H1 (cell line): Measurements from ENCODE around the gene SHCBP1L. TPM values are rescaled to one million over a fixed set of nuclear protein-coding genes. Genes with fewer than 3 reads are reported as not detected.

ENCODE experiments used
- CTCF ChIA-PET: fragments of 300-600 bp; sonication (Branson Sonifier 250); formaldehyde crosslinking; loops from one replicate; lab custom pipeline; 2021; ENCODE audit not compliant: partially characterized antibody; lab: Charles Lee
- POLR2A ChIA-PET: fragments of 300-600 bp; sonication (Branson Sonifier 250); formaldehyde crosslinking; loops from one replicate; lab custom pipeline; 2021; ENCODE audit warnings: inconsistent platforms; ENCODE audit not compliant: partially characterized antibody; lab: Charles Lee
- DNase-seq, 2 experiments: peaks; one replicate each; pipeline versions ENCODE4 v3.0.0 to v3.0.0-alpha.2; 2010 to 2022; ENCODE audit warnings: low spot score in 2 of 2, low read depth in 1 of 2, mixed read lengths in 1 of 2
- FAIRE-seq: peaks from 2 replicates; lab custom pipeline; 2011; peaks lifted over from hg19 to GRCh38; lab: Jason Lieb, UNC
- H2AFZ ChIP-seq: 2 replicates; pipeline ENCODE4 v1.8.1; 2012; ENCODE audit warnings: low read length, inconsistent platforms
- H2AK5ac ChIP-seq: 2 replicates; pipeline ENCODE4 v1.6.1; 2013; ENCODE audit warnings: low read depth, low read length
- H2BK120ac ChIP-seq: replicated peaks from 2 replicates; pipeline ENCODE3; 2013; ENCODE audit warnings: low read depth, low read length, inconsistent platforms
- H2BK12ac ChIP-seq: 2 replicates; pipeline ENCODE4 v1.6.1; 2013; ENCODE audit warnings: low read depth, low read length
- H2BK15ac ChIP-seq: 2 replicates; pipeline ENCODE4 v1.6.1; 2013; ENCODE audit warnings: low read length
- H2BK20ac ChIP-seq: 2 replicates; pipeline ENCODE4 v1.6.1; 2013; ENCODE audit warnings: low read length
- H2BK5ac ChIP-seq: 2 replicates; pipeline ENCODE4 v1.6.1; 2013; ENCODE audit warnings: low read depth, low read length
- H3K14ac ChIP-seq: 2 replicates; pipeline ENCODE4 v1.6.1; 2013; ENCODE audit warnings: inconsistent platforms; ENCODE audit not compliant: insufficient read length
- H3K18ac ChIP-seq: 2 replicates; pipeline ENCODE4 v1.6.1; 2013; ENCODE audit warnings: low read length; ENCODE audit errors: extremely low read depth
- H3K23ac ChIP-seq: 2 replicates; pipeline ENCODE4 v1.6.1; 2013; ENCODE audit warnings: inconsistent platforms; ENCODE audit not compliant: insufficient read length
- H3K23me2 ChIP-seq: 2 replicates; pipeline ENCODE4 v1.6.1; 2013; ENCODE audit warnings: low read depth, low read length
- H3K27ac ChIP-seq: 2 replicates; pipeline ENCODE4 v1.6.1; 2011; ENCODE audit warnings: low read depth, low read length, inconsistent platforms
- H3K27me3 ChIP-seq, 4 experiments: replicated peaks in 1 of 4; 1 replicate in 1 of 4; 2 replicates in 3 of 4; pipeline versions ENCODE4 v1.6.1 to v1.8.1; 2011 to 2013; ENCODE audit warnings: low read length in 3 of 4, mild to moderate bottlenecking in 3 of 4, inconsistent platforms in 2 of 4, mixed read lengths in 2 of 4, moderate library complexity in 1 of 4; ENCODE audit not compliant: control insufficient read depth in 3 of 4, insufficient read depth in 3 of 4; ENCODE audit errors: extremely low read depth in 1 of 4
- H3K36me3 ChIP-seq, 4 experiments: 2 replicates each; pipeline versions ENCODE4 v1.6.1 to v1.8.1; 2011 to 2013; ENCODE audit warnings: mild to moderate bottlenecking in 4 of 4, low read length in 3 of 4, moderate library complexity in 2 of 4, control low read depth in 1 of 4, inconsistent platforms in 1 of 4; ENCODE audit not compliant: insufficient read depth in 4 of 4, control insufficient read depth in 2 of 4
- H3K4ac ChIP-seq: replicated peaks from 2 replicates; pipeline ENCODE3; 2013; ENCODE audit warnings: low read length, low read depth, mixed read lengths, inconsistent platforms; ENCODE audit not compliant: insufficient read length
- H3K4me1 ChIP-seq, 4 experiments: replicated peaks in 1 of 4; 1 replicate in 1 of 4; 2 replicates in 3 of 4; pipeline versions ENCODE4 v1.6.1 to v1.8.1; 2011 to 2013; ENCODE audit warnings: low read length in 3 of 4, inconsistent platforms in 2 of 4, mixed read lengths in 1 of 4; ENCODE audit not compliant: insufficient read depth in 4 of 4, control insufficient read depth in 3 of 4
- H3K4me2 ChIP-seq, 2 experiments: 2 replicates each; pipeline versions ENCODE4 v1.6.1 to v1.8.1; 2011 to 2013; ENCODE audit warnings: low read depth in 2 of 2, low read length in 2 of 2, control low read depth in 1 of 2, inconsistent platforms in 1 of 2, mild to moderate bottlenecking in 1 of 2; ENCODE audit not compliant: insufficient read depth in 1 of 2
- H3K4me3 ChIP-seq, 4 experiments: fragments of 200-600, 300-600 bp in 1 of 4; sonication (generic), shearing (Covaris generic), sonication (Bioruptor Twin) in 1 of 4; 2 replicates each; pipeline versions ENCODE4 v1.5.1 to v1.8.1; 2011 to 2016; ENCODE audit warnings: low read length in 4 of 4, low read depth in 3 of 4, control low read depth in 2 of 4, inconsistent platforms in 2 of 4, mild to moderate bottlenecking in 2 of 4, mixed read lengths in 1 of 4, moderate library complexity in 1 of 4; ENCODE audit not compliant: insufficient read depth in 2 of 4; ENCODE audit errors: extremely low read depth in 1 of 4
- H3K56ac ChIP-seq: replicated peaks from 2 replicates; pipeline ENCODE3; 2013; ENCODE audit warnings: low read depth, mild to moderate bottlenecking, mixed read lengths, low read length, inconsistent platforms; ENCODE audit not compliant: insufficient read length
- H3K79me1 ChIP-seq: 2 replicates; pipeline ENCODE4 v1.6.1; 2013; ENCODE audit warnings: low read depth, low read length, control low read depth
- H3K79me2 ChIP-seq, 2 experiments: 2 replicates each; pipeline versions ENCODE4 v1.6.1 to v1.8.1; 2012 to 2013; ENCODE audit warnings: low read length in 2 of 2, mild to moderate bottlenecking in 2 of 2, inconsistent platforms in 1 of 2; ENCODE audit not compliant: insufficient read depth in 2 of 2, control insufficient read depth in 1 of 2
- H3K9ac ChIP-seq, 4 experiments: replicated peaks in 1 of 4; 1 replicate in 1 of 4; 2 replicates in 3 of 4; pipeline versions ENCODE4 v1.6.1 to v1.8.1; 2011 to 2013; ENCODE audit warnings: low read depth in 3 of 4, low read length in 3 of 4, control low read depth in 2 of 4, mild to moderate bottlenecking in 2 of 4, moderate library complexity in 2 of 4, inconsistent platforms in 1 of 4; ENCODE audit errors: extremely low read depth in 1 of 4
- H3K9me3 ChIP-seq, 2 experiments: 2 replicates each; pipeline versions ENCODE4 v1.6.1 to v1.8.1; 2012 to 2013; ENCODE audit warnings: mild to moderate bottlenecking in 2 of 2, moderate library complexity in 2 of 2, control low read depth in 1 of 2, inconsistent platforms in 1 of 2, low read depth in 1 of 2, low read length in 1 of 2, mixed read lengths in 1 of 2; ENCODE audit not compliant: insufficient read depth in 2 of 2
- H4K20me1 ChIP-seq, 2 experiments: replicated peaks in 1 of 2; 2 replicates each; pipeline versions ENCODE3 to v1.8.1; 2011 to 2013; ENCODE audit warnings: inconsistent platforms in 2 of 2, low read length in 2 of 2, mild to moderate bottlenecking in 1 of 2; ENCODE audit not compliant: insufficient read depth in 2 of 2, control insufficient read depth in 1 of 2
- H4K5ac ChIP-seq: 2 replicates; pipeline ENCODE4 v1.6.1; 2013; ENCODE audit warnings: low read length, low read depth, mixed read lengths, inconsistent platforms; ENCODE audit not compliant: insufficient read length
- H4K8ac ChIP-seq: 2 replicates; pipeline ENCODE4 v1.8.0; 2013; ENCODE audit warnings: mild to moderate bottlenecking, moderate library complexity, low read length, inconsistent platforms; ENCODE audit not compliant: insufficient read depth; ENCODE audit errors: extremely low read depth
- H4K91ac ChIP-seq: replicated peaks from 2 replicates; pipeline ENCODE3; 2013; ENCODE audit warnings: low read length, mixed read lengths, inconsistent platforms; ENCODE audit not compliant: insufficient read length
- KDM4A ChIP-seq: IDR thresholded peaks from one replicate; pipeline ENCODE4 v1.7.1; 2012; ENCODE audit warnings: low read depth, mild to moderate bottlenecking, moderate library complexity, low read length, inconsistent platforms; ENCODE audit not compliant: severe bottlenecking
- MAFK ChIP-seq: IDR thresholded peaks from 2 replicates; pipeline ENCODE4 v1.6.1; 2012; ENCODE audit warnings: low read depth, mild to moderate bottlenecking, improper control_type of control experiment, low read length
- POLR2A ChIP-seq, 2 experiments: IDR thresholded peaks; 1 replicate in 1 of 2; 2 replicates in 1 of 2; pipeline ENCODE4 v1.6.1; 2011; ENCODE audit warnings: low read depth in 2 of 2, low read length in 2 of 2, mild to moderate bottlenecking in 2 of 2; ENCODE audit errors: control extremely low read depth in 1 of 2
- POLR2AphosphoS5 ChIP-seq: IDR thresholded peaks from 2 replicates; pipeline ENCODE4 v1.6.1; 2011; ENCODE audit warnings: low read depth, low read length
- RNF2 ChIP-seq: fragments of 200-900, 300-1000 bp; sonication (generic); IDR thresholded peaks from 2 replicates; pipeline ENCODE4 v1.7.1; 2016; ENCODE audit warnings: borderline replicate concordance, low read depth, mild to moderate bottlenecking, antibody characterized with exemption, low read length; ENCODE audit not compliant: poor library complexity, severe bottlenecking; ENCODE audit errors: missing control alignments
- SP1 ChIP-seq: IDR thresholded peaks from 2 replicates; pipeline ENCODE4 v1.6.1; 2011; ENCODE audit warnings: low read depth, low read length
- TCF12 ChIP-seq: IDR thresholded peaks from 2 replicates; pipeline ENCODE4 v1.6.1; 2011; ENCODE audit warnings: low read depth, mild to moderate bottlenecking, low read length
- polyA plus RNA-seq, 7 experiments: library from polyadenylated mRNA; depleted of rRNA in 3 of 7; stranded (reverse) in 5 of 7; unstranded in 2 of 7; fragments of >200 nt in 5 of 7; fragments of 200-250 nt in 2 of 7; gene quantifications; 1 replicate in 5 of 7; 2 replicates in 1 of 7; 4 replicates in 1 of 7; pipeline versions ENCODE4 v1.2.1 to v1.2.3, GENCODE V29; 2011 to 2013; ENCODE audit warnings: missing spikeins in 2 of 7, mixed read lengths in 2 of 7
- total RNA-seq: library from RNA; stranded (reverse); fragmentation: NEBNext Ultra II Directional; extraction: Animal tissue kit (Norgen Biotek cat#: 25700); gene quantifications from 2 replicates; pipeline ENCODE4 v1.2.1, GENCODE V29; 2021
- TF ChIP-seq, protein P1 (sequence below): IDR thresholded peaks from 2 replicates; pipeline ENCODE4 v1.6.1; 2012; ENCODE audit warnings: inconsistent platforms

SHCBP1L gene
- total and polyA plus RNA-seq, 2 of the 8 experiments (the other 6 are each of a cell fraction or from before 2014, with no cell fraction given) = not detected

DNA sequence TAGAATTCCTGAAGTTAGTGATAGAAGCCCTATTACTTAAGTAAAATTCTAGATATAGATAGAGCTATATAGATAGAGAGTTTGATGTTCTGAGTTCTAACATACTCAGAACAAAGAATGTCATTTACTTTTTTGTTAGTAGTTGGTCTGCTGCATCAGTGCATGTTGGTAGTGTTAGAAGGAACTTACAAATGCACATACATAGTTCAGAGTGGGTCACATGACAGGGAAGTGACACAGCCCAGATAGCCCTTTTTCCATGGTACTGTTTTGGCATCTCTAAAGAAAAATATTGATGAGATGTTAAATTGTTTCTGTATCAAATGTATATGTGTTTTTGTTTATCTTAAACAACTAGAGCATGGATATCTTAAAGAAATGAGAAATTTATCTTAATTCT lies 68.1 kb downstream of the SHCBP1L start:
- Histone ChIP-seq H3K4ac (no peak overlapping the region), H3K56ac (no peak overlapping the region), H3K4me2 (no peak overlapping the region), H4K91ac (no peak overlapping the region), H2AFZ (no peak overlapping the region), H2BK20ac (no peak overlapping the region), H3K27me3 (no peaks in the 10 kb centered on the region), H3K79me2 (no peaks in the 10 kb centered on the region), H3K9me3 (no peaks in the 10 kb centered on the region), H3K14ac (no peak overlapping the region), H2BK12ac (no peak overlapping the region), H2BK5ac (no peak overlapping the region), H3K9ac (no peak overlapping the region), H4K5ac (no peak overlapping the region), H3K18ac (no peak overlapping the region), H2AK5ac (no peak overlapping the region), H3K4me3 (no peak overlapping the region), H3K4me1 (no peaks in the 10 kb centered on the region), H3K23ac (no peak overlapping the region), H2BK15ac (no peak overlapping the region), H3K79me1 (no peaks in the 10 kb centered on the region), H2BK120ac (no peak overlapping the region), H4K8ac (no peak overlapping the region), H3K27ac (no peak overlapping the region), H3K23me2 (no peaks in the 10 kb centered on the region; the same call in 1 of the 2 replicates), H4K20me1 (peaks cover 8 to 11% of the 10 kb centered on the region in 2 experiments), H3K36me3 (peaks cover 38 to 89% (median 81%) of the 10 kb centered on the region in 4 experiments)
- CTCF ChIA-PET = interaction anchor here (1.4 to 1.5 kb wide), 2 partner anchors 18 to 19 kb away, joined by 4 to 5 read pairs; no protein-coding TSS in a partner anchor
- TF ChIP-seq, protein P1, sequence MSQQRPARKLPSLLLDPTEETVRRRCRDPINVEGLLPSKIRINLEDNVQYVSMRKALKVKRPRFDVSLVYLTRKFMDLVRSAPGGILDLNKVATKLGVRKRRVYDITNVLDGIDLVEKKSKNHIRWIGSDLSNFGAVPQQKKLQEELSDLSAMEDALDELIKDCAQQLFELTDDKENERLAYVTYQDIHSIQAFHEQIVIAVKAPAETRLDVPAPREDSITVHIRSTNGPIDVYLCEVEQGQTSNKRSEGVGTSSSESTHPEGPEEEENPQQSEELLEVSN = no peak
- TF ChIP-seq POLR2A (IDR thresholded peaks at IDR 0.05; ENCODE audit: control extremely low read depth in 1 of 2, low read depth in 2 of 2, low read length in 2 of 2) (no peak), TCF12 (no peak), POLR2AphosphoS5 (no peak), KDM4A (no peak), RNF2 (no peak), MAFK (no peak), SP1 (no peak)
- no peak for FAIRE-seq
- POLR2A ChIA-PET = interaction anchor here (1.1 to 2.3 kb wide), 8 partner anchors 8 to 45 kb away, joined by 3 to 13 read pairs (median 6); no protein-coding TSS in a partner anchor
- no peak for DNase-seq
